Prostate gland (tissue), 2 donors: ENCODE data around the gene FUT8.

ENCODE experiments used
- CTCF ChIP-seq, 4 experiments: fragments of 200-600 bp in 2 of 4; fragments of 450-650 bp in 2 of 4; sonication (generic) in 2 of 4; IDR thresholded peaks; 1 replicate in 3 of 4; 2 replicates in 1 of 4; pipeline ENCODE4 v1.5.1; 2016 to 2019; ENCODE audit warnings: antibody characterized with exemption in 4 of 4, mild to moderate bottlenecking in 2 of 4, moderate library complexity in 2 of 4
- POLR2A ChIP-seq: fragments of 450-650 bp; IDR thresholded peaks from one replicate; pipeline ENCODE4 v1.6.1; 2016; ENCODE audit warnings: antibody characterized with exemption, mild to moderate bottlenecking
- POLR2AphosphoS5 ChIP-seq: sonication (generic); formaldehyde crosslinking; IDR thresholded peaks from one replicate; pipeline ENCODE4 v1.6.1; 2017; ENCODE audit warnings: antibody characterized with exemption

DNA sequence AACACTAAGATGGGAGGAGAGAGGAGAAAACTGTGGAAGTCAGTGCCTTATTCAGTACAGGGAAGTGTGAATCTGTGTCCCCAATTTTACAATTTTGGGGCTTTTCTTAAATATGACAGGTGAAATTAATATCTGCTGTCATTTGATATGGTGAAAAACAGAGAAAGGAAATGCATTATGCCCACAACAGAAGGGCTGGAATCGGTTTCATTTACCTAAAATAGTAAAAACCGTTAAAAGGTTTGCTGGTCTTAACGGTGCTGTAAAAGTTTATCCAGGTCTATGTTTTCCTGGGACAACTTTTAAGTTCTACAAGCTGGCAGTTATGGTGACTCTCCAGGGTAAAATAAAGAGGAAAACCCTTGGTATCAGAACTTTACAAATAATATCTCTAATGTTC, 310.8 kb downstream of the FUT8 start:
- no peak for TF ChIP-seq CTCF (IDR thresholded peaks at IDR 0.05)
- no peak for TF ChIP-seq POLR2AphosphoS5
- TF ChIP-seq POLR2A, result no peak
